Stimulated activated CD4-positive, alpha-beta T cell treated with anti-CD3 and anti-CD28 coated beads, Interleukin-4, amount 100 ng/mL, for 48 hours (primary cell): Measurements from ENCODE around the gene PRR18.
"Not testable (repeated sequence)": the region's sequence is repeated elsewhere in the genome, so short reads cannot be mapped to it uniquely, and the experiment has no call there.

Experiments used
- DNase-seq, 2 donors: peaks; one replicate each; pipeline ENCODE4 v3.0.0-alpha.2; 2020; ENCODE audit warnings: low read depth in 2 of 2

Gene PRR18, protein sequence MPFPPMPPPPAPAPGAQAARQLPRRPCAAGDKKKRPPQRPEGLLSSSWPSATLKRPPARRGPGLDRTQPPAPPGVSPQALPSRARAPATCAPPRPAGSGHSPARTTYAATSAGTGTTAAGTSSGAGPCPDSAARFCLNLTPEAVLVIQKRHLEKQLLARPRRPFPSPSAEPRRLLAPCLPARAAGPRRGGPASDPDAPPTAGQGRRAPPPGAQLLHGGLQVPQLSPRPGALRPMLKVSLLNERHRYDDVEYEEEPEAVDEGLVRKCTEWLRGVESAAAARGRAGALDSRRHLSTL

DNA sequence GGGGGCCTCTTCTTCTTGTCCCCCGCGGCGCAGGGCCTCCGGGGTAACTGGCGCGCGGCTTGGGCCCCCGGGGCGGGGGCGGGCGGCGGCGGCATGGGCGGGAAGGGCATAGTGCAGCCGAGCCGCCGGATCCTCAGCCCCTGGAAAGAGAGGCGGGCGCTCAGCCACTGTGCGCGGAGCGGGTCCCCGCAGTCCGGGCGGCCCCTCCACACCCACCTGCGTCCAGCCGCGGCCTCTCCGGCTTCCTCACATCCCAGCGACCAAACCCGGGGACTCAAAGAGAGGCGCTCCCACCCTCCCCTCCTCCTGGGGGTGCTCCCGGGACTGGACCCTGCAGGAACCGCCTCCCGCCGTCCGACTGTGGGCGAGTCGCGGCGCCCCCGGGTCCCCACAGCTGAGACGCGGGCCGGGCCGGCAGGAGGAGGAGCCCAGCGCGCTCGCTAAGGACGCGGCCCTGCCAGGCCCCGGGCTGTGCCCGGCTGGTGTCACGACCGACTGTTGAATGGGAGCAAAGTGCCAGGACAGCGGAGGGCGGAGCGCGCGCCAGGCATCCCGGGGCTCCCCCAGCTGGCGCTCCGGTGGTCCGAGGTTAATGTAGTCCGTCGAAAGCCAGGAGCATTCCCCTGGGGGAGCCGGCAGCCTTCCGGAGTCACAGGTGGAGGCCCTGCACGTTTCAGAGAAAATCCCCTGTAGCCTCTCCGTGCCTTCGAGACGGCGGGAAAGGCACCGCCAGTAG, at the start of gene PRR18:
Gene PRR18 (minus strand): TSS at position 360 of the 736 bp plus-strand sequence. CDS start 250 bp downstream, at position 110.
- no peak for DNase-seq

DNA sequence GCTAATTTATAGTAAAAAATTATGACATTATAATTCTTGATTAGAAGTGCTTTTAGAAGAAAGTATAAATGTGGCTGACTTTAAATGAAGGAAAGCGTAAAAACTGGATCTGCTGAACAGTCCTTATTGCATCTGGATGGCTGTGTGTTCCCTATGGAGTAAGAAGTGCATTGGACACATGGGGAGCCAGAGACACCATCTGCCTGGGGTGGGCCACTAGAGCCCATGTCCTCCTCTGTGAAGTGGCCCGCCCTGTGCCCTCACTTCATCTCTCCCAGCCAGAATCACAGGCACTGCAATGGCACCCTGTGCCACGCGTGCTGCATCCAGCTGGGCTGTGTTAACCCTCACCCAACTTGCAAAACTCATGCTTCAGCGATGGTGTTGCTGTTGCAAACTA, 47.4 kb upstream of the PRR18 start:
- DNase-seq = no peak

DNA sequence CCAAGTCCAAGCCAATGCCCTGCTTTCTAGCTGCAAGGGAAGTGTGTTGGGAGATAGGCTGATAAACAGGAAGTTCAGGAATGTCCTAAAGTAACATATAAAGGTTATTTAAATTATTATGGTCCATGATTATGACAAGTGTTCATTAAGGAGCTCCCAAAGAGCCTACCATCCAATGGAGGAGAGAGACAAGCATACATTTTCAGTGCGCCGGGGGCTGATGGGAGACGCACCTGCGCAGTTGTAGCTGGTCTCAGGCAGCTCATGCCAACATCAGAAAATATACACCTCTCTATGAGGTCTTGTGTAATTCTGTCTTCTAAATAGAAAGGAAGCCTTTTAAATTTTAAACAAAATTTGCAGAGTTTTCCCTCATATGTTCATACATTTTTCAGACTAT, 46.8 kb upstream of the PRR18 start:
- no peak for DNase-seq

DNA sequence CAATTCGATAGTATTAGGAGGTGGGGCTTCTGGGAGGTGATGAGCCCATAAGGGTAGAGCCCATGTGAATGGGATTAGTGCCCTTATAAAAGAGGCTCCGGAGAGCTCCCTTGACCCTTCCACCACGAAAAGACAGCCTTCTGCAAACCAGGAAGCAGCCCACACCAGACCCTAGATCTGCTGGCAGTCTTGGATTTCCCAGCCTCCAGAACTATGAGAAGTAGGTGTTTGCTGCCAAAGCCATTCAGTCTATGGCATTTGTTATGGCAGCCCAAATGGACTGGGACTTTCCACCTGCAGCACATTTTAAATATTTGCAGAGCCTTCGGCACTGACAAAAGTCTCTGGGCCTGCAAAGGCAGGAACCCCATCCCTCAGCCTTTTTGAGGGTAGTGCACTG, 46.0 kb upstream of the PRR18 start:
- no peak for DNase-seq

DNA sequence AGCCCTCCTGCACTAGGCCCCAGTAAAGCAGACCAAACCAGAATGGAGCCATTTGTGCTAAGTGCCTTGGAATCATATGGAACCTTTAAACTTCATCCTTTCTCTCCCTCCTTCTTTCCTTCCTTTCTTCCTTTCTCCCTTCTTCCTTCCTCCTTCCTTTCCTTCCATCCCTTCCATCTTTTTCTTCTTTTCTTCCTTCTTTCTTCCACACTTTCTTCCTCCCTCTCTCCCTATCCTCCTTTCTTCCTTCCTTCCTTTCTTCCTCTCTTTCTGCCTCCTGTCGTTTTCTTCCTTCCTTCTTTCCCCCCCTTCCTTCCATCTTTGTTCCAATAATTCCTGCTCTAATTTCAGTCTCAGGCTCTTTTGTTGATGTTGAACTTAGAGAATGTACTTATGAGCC, 45.3 kb upstream of the PRR18 start:
- no peak for DNase-seq

DNA sequence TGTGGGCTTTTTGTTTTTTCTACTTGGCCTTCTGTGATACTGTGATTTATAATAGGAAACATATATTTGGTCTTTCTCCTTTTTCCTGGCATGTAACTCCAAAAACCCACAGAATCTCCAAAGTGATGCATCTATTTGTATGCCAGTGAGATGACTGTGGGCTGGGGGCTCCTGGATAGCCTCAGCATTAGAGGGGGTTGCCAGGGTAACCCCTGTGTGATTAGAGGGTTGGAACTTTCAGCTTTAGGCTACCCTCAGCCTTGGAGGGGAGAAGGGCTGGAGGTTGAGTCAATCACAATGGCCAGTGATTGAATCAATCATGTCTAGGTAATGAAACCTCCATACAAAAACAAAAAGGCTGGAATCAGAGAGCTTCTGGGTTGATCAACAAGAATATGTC, 44.7 kb upstream of the PRR18 start:
- DNase-seq = no peak

DNA sequence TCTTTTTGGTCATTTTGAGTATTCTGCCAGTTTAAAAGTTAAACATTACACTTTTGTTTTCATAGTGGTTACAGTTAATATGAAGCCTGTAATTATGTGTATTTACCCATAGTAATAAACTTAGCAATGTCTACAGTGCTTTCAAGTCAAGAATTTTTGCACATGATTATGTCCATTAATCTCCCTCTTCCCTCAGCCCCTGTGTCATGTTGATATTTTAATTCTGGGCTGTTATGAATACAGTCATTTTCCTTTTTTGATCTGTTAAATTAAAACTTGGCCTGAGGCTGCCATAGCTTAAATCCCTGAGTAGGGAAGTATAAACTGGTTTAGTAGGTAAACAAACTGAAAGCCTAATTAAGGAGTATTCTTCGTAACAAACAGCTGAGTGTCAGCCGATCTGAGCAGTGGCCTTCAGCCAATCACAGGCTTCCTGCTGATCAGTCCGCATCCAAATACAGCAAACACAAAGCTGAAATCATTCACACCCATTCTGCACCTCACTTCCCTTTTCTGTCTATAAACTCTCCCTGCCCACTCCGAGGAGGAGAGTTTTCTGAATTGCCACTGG, 43.6 kb upstream of the PRR18 start:
- no peak for DNase-seq

DNA sequence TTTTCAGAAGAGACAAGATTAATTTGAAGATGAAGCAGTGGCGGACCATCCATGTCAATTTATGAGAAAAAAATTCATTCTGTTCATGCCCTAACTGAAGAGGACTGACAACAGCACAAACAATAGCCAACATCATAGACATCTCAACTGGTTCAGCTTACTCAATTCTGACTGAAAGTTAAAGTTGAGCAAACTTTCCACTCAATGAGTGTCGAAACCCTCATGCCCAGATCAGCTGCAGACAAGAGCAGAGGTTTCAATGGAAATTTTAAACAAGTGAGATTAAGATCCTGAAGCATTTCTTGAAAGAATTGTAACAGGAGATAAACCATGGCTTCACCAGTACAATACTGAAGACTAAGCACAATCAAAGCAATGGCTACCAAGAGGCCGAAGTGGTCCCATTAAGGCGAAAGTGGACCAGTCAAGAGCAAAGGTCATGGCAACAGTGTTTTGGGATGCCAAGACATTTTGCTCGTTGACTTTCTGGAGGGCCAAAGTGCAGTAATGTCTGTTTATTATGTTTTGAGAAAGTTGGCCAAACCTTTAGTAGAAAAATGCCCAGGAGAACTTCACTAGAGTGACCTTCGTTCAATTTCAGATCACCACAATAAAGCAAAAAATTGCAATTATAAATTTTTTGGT, 40.2 kb upstream of the PRR18 start:
- no peak for DNase-seq

DNA sequence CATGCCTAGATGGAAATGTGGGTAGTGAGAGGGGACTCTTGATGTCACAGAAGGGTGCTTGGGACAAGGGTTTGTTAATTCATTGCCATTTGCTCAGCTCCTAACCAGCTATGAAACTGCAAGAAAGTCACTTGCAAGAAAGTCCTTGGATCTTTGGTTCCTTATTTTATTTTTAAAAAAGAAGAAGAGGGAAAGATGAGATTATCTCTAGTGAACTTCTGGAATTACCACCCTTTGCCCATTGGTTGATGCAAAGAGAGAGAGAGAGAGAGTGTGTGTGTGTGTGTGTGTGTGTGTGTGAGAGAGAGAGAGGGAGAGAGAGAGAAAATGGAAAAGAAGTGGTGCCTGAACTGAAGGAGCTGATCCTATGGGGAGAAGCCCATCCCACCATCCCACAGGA, 38.8 kb upstream of the PRR18 start:
- DNase-seq = no peak

DNA sequence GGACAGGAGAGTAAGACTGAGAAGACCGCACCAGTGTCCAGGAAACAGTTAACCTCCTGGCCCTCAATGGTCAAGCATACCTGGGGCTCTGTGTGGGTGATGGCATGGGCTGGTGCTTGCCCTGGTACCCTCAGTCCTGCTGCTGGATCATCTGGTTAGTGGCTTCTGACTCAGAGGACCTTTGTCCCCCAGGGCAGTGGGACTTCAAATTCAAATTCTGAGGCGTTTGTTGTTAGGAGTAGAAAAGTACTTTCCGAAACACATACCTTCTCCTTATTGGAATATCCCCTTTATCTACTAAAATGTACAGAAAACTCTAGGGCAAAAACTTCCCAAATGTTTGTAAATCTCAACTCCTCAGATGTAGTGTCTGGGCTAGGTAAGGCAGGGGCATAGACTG, 38.3 kb upstream of the PRR18 start:
- DNase-seq = no peak

DNA sequence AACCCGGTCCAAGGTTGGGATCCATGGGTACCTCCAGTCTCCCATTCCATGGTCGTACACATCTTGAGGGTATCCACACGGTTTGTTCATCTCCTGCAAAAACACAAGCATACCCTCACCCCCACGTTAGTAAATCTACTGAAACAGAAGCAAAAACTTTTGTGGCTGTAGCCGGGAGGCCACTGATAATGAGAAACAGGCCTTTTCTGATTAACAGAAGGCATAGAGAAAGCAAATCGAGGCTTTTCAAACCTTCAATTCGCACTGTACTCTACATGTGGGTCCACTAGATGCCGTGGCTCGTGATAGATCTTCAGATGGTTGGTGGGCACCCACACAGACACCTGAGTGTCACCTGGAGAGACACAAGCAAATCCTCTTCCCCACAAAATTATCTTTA, 37.5 kb upstream of the PRR18 start:
- DNase-seq = not testable (repeated sequence)

DNA sequence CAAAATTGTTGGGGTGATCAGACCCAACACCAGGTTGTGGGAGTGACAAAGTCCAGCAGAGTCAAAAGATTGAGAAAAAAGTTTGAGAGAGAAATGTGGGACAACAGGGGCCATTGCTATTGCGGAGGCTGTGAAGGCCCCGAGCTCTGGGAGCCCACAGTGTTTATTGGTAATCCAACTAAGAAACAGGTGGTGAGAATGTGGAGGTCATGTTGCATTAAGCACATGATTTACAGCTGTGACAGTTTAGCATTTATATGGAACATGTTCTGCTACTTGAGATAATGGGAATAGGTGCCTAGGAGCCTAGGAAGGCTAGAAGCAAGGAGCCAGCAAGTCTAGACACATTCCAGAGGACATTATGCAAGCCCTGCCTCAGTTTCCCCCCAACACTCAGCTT, 36.7 kb upstream of the PRR18 start:
- DNase-seq = not testable (repeated sequence)

DNA sequence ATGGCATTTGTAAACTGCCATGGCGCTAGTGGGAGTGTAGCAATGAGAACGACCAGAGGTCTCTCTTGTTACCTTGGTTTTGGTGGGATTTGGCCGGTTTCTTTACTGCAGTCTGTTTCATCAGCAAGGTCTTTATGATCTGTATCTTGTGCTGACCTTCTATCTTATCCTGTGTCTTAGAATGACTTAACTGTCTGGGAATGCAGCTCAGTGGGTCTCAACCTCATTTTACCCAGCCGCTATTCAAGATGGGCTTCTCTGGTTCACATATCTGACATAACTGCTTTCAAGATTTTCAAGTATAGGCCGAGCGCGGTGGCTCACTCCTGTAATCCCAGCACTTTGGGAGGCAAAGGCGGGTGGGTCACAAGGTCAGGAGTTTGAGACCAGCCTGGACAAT, 36.0 kb upstream of the PRR18 start:
- DNase-seq = no peak

DNA sequence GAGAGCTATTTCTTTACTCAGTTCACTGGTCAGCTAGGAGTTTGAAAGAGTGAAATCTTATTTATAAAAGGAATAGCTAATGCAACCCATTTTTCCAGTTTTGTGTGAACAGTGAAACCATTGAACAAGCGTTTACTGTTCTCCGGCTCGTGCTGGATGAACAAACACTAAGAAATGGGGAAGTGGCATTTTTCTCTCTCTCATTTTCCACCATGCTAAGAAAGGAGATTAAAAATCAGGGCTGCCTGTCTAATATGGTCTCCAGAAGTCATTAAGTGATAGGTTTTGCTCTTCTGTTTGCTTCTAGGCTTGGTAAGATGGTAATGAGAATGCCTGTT, 34.9 kb upstream of the PRR18 start:
- DNase-seq = no peak

DNA sequence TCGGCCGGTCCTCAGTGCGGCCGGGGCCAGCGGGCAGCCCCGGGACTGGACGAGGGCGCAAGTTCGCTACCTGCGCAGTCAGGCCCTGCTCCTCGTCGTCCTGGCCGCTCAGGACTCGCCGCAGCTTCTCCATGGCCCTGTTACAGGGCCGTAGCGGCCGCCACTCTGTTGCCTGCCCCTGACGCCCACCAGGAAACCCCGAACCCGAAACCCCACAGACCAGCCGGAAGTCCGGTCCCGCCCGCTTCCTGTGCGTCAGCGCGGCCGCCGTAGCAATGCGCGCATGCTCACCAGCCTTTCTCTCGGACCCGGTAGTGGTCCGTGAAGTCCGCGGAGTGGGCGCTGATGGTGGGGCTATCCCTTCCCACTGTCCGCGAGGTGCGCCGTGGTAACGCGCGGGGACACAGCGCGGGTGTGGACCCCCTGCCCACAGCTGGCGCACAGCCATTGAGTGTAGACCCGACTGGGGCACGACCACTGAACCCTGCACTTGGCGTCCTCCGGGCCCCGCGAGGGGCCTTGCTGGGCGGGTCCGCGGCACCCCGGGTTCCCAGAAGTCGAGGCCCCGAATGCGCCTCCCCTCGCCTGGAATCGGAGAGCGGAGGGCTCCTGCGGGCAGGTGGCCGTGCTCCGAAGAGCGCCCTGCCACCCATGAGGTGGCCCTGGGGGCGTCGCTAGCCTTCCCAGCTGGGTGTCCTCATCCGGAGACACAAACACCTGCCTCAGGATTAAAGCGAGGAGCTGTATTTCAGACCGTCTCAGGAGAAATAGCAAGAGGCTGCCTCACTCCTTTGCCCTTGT, 34.4 kb upstream of the PRR18 start, which contains the start of gene SFT2D1:
Gene SFT2D1 (minus strand): TSS at position 197 of the 801 bp plus-strand sequence. CDS start 64 bp downstream, at position 133.
- peak; percentile 64 to 79 for DNase-seq

DNA sequence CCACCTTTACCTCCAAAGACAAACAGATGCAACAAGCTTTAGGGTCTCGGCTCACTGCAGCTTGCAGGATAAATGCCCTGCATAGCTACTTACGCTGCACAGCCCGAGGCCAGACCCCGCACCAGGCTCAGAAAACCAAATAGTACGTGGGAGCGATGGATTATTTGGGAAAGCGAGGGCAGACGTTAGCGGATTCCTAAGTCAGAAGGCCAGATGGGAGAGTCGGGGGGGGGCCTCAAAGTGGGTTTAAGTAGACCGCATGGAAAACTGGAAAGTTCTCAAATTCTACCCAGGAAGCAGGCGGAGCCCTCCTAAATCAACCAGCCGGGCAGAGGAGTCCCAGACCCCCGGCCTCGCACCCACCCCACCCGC, 33.8 kb upstream of the PRR18 start:
- DNase-seq = no peak

DNA sequence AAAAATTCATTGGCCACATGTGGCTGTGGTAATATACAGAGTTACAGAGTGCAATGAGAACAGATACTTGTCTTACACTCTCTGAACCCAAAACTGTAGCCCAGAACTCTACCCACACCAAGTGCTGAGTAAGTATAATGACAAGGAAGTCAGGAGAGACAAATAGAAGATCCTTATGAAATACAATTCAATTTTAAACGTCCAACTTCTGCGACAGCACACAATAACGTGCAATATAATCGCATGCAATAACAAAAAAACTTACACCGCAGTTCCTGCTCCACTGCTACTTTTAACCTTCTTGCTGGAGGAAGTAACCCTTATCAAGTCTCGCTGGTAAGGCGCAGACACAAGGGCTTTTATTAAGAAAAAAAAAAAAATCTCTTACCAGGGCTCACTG, 33.3 kb upstream of the PRR18 start:
- DNase-seq = no peak

DNA sequence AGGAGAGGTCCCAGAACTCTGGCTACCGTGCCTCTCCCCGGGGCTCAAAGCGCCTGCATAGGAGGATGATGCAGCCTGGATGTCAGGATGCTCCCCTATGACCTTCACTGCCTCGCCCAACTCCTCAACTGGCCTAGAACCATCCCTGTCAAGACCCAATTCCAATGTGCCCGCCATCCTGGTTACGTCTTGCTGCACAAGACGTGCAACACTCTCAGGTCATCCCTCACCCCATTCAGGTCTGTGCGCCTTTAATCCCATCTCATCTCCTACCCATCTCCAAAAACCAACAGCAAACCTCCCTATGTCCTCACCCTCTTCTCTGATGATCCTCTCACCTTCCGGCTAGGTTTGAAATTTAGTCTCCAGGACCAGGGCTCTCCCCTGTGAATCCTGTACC, 30.7 kb upstream of the PRR18 start:
- no peak for DNase-seq

DNA sequence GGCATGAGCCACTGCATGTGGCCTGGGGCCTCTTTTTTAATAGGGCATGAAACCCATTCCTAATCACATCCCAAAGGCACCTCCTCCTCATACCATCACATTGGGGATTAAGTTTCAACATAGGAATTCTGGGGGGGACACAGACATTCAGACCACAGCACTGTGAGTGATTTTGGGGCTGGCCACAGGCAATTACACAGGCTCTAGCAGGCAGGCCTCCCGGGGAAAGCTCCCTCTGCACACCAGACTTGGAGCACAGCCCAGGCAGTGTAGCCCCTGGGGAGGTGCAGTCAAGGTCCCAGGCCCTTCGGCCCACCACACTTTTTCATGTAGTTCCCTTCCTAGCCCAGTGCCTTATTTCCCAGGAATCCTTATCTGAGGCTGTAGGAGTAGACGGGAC, 28.7 kb upstream of the PRR18 start:
- DNase-seq = no peak

DNA sequence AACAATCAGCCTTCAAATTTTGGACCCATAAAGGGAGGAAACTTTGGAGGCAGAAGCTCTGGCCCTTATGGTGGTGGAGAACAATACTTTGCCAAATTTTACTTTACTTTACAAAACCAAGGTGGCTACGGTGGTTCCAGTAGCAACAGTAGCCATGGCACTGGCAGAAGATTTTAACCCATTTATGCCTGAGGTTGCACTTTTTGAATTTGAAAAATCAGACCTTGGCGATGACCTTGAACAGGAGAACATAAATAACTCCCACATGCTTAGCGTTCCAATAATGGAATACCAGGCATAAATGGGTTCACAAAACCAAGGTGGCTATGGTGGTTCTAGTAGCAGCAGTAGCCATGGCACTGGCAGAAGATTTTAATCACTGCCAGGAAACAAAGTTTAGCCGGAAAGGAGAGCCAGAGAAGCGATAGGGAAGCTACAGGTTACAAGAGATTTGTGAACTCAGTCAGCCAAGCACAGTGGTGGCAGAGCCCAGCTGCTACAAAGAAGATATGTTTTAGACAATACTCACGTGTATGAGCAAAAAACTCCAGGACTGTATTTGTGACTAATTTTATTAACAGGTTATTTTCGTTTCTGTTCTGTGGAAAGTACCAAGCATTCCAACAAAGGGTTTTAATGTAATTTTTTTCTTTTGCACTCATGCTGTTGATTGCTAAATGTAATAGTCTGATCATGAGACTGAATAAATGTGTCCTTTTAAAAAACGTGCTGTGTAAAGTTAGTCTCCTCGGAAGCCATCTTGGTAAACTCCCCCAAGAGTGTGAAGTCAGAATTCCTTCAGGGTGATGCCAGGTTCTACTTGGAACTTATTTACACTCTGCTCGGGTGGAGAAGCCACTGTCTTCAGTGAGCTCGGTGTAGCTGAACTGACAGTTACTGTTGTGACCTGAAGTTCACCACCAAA, 27.4 kb upstream of the PRR18 start:
- DNase-seq = no peak

DNA sequence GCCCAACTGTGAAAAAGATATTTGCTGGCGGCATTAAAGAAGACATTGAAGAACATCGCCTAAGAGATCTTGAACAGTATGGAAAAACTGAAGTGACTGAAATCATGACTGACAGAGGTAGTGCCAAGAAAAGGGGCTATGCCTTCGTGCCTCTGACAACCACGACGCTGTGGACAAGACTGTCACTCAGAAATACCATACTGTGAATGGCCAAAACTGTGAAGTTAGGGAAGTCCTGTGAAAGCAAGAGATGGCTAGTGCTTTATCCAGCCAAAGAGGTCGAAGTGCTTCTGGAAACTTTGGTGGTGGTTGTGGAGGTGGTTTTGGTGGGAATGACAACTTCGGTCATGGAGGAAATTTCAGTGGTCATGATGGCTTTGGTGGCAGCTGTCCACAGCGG, 26.7 kb upstream of the PRR18 start:
- no peak for DNase-seq
